Stomach (tissue), 9 donors: Measurements from ENCODE around the gene HACL1. TPM values are rescaled to one million over a fixed set of nuclear protein-coding genes. Genes with fewer than 3 reads are reported as not detected.

Source experiments
- DNase-seq, 2 donors: peaks; one replicate each; pipeline versions ENCODE4 v3.0.0 to v3.0.0-alpha.2; 2013 to 2019
- H3K27ac ChIP-seq, 5 donors: fragments of 200-600 bp in 4 of 5; sonication (generic) in 4 of 5; one replicate each; pipeline ENCODE4 v1.5.1; 2013 to 2019; ENCODE audit warnings: mild to moderate bottlenecking in 1 of 5, moderate library complexity in 1 of 5
- H3K27me3 ChIP-seq, 3 donors: fragments of 200-600 bp; sonication (generic); one replicate each; pipeline ENCODE4 v1.5.1; 2017 to 2019; ENCODE audit warnings: mixed run types in 1 of 3
- H3K36me3 ChIP-seq, 4 donors: fragments of 200-600 bp; sonication (generic); 1 replicate in 3 of 4; 2 replicates in 1 of 4; pipeline ENCODE4 v1.5.1; 2016 to 2019
- H3K4me1 ChIP-seq, 4 donors: fragments of 200-600 bp; sonication (generic); one replicate each; pipeline ENCODE4 v1.5.1; 2016 to 2019
- H3K4me3 ChIP-seq, 4 donors: fragments of 200-600 bp; sonication (generic) in 3 of 4; one replicate each; pipeline ENCODE4 v1.5.1; 2016 to 2019; ENCODE audit warnings: mild to moderate bottlenecking in 1 of 4
- H3K9me3 ChIP-seq, 4 donors: fragments of 200-600 bp; sonication (generic); one replicate each; pipeline ENCODE4 v1.5.1; 2016 to 2019
- CTCF ChIP-seq, 7 experiments: fragments of 450-650 bp in 4 of 7; fragments of 200-600 bp in 3 of 7; sonication (generic) in 3 of 7; IDR thresholded peaks; one replicate each; pipeline ENCODE4 v1.5.1; 2016 to 2019; ENCODE audit warnings: antibody characterized with exemption in 7 of 7, control low read depth in 2 of 7, mild to moderate bottlenecking in 1 of 7
- EP300 ChIP-seq: sonication (generic); formaldehyde crosslinking; IDR thresholded peaks from one replicate; pipeline ENCODE4 v1.6.1; 2017; ENCODE audit warnings: antibody characterized with exemption
- POLR2A ChIP-seq, 4 donors: fragments of 450-650 bp; IDR thresholded peaks; one replicate each; pipeline ENCODE4 v1.6.1; 2016; ENCODE audit warnings: antibody characterized with exemption in 4 of 4, control low read depth in 2 of 4, mild to moderate bottlenecking in 1 of 4, moderate library complexity in 1 of 4
- POLR2AphosphoS5 ChIP-seq, 3 donors: sonication (generic); formaldehyde crosslinking; IDR thresholded peaks; one replicate each; pipeline ENCODE4 v1.6.1; 2016; ENCODE audit warnings: antibody characterized with exemption in 3 of 3
- WGBS, 5 donors: extraction: QIAGEN DNeasy Blood & Tissue Kit in 3 of 5; methylation state at CpG; one replicate each; pipeline versions ENCODE4 v1.1.5 to v1.1.7; 2013 to 2018; 5-methylcytosine and 5-hydroxymethylcytosine counted together
- intact Hi-C: fragments of 100-400 bp; cut with DNase I; formaldehyde crosslinking; loops from one replicate; pipeline ENCODE4 v1.15.1; 2023; ENCODE audit warnings: low total_unique reads
- polyA plus RNA-seq, 3 donors: library from polyadenylated mRNA; stranded (reverse); fragments of 200-250 nt; gene quantifications; one replicate each; pipeline ENCODE4 v1.2.3, GENCODE V29; 2013
- total RNA-seq, 5 donors: library from RNA; depleted of rRNA; stranded (reverse); fragments of >200 nt; gene quantifications; one replicate each; pipeline versions ENCODE4 v1.1.0 to v1.2.3, GENCODE V29; 2014 to 2016
- donor health status: healthy with polysubstance abuse.
- donor health status: Bipolar disorder and iron deficiency.
- donor health status: healthy.

Gene HACL1
- total and polyA plus RNA-seq, 8 donors = 13.9 to 46.7 (median 21.0) TPM

GRCh38 chr3:15542614-15543013 lies 58.8 kb downstream of the HACL1 start:
- TF ChIP-seq EP300 (no peak), POLR2AphosphoS5 (IDR thresholded peaks at IDR 0.05) (no peak), POLR2A (IDR thresholded peaks at IDR 0.05) (no peak), CTCF (IDR thresholded peaks at IDR 0.05) (no peak)
- Histone ChIP-seq H3K4me3 (no peak overlapping the region), H3K27me3 (no peaks in the 10 kb centered on the region), H3K36me3 (no peaks in the 10 kb centered on the region), H3K27ac (no peak overlapping the region), H3K9me3 (no peaks in the 10 kb centered on the region), H3K4me1 (peaks cover 0 to 5% (median 0%) of the 10 kb centered on the region in 4 donors)
- WGBS, 5 donors = 42 to 67% (median 52%) methylated on average over 5 of the region's 5 CpGs
- intact Hi-C loops = no loop called here
- DNase-seq = peak in 1 of 2 donors; percentile 28

- 88 to 98% (median 95%) methylated on average over 4 of the region's 4 CpGs for WGBS, 5 donors
- H3K27me3 ChIP-seq = no peaks in the 10 kb centered on the region
- TF ChIP-seq POLR2A (IDR thresholded peaks at IDR 0.05) (no peak), POLR2AphosphoS5 (IDR thresholded peaks at IDR 0.05) (no peak)
- H3K4me1 ChIP-seq = peaks cover 0 to 5% (median 0%) of the 10 kb centered on the region in 4 donors
- DNase-seq = no peak
- H3K27ac ChIP-seq = no peak overlapping the region
- H3K9me3 ChIP-seq = no peaks in the 10 kb centered on the region
- peaks cover 0 to 2% (median 0%) of the 10 kb centered on the region in 4 donors for H3K36me3 ChIP-seq
- no peak overlapping the region for H3K4me3 ChIP-seq
- intact Hi-C loops = no loop called here
Observed at GRCh38 chr3:15541371-15541770, 60.0 kb downstream of the HACL1 start.

GRCh38 chr3:15539066-15539465 lies 62.3 kb downstream of the HACL1 start:
- no peak for TF ChIP-seq EP300
- TF ChIP-seq CTCF (IDR thresholded peaks at IDR 0.05) = no peak
- no peak for TF ChIP-seq POLR2AphosphoS5 (IDR thresholded peaks at IDR 0.05)

GRCh38 chr3:15538345-15538744 lies 63.0 kb downstream of the HACL1 start:
- H3K27ac ChIP-seq = no peak overlapping the region
- H3K9me3 ChIP-seq = no peaks in the 10 kb centered on the region
- no peak overlapping the region for H3K4me3 ChIP-seq
- 88 to 95% (median 91%) methylated on average over 2 of the region's 2 CpGs for WGBS, 5 donors
- peaks cover 0 to 5% (median 0%) of the 10 kb centered on the region in 4 donors for H3K4me1 ChIP-seq
- H3K36me3 ChIP-seq = peaks cover 0 to 14% (median 0%) of the 10 kb centered on the region in 4 donors
- no peak for DNase-seq
- intact Hi-C loops = no loop called here
- no peaks in the 10 kb centered on the region for H3K27me3 ChIP-seq
- no peak for TF ChIP-seq CTCF (IDR thresholded peaks at IDR 0.05)
- TF ChIP-seq POLR2A (IDR thresholded peaks at IDR 0.05) = no peak
- no peak for TF ChIP-seq POLR2AphosphoS5 (IDR thresholded peaks at IDR 0.05)
- TF ChIP-seq EP300 = no peak

More at GRCh38 chr3:15539066-15539465, 62.3 kb downstream of the HACL1 start:
- Histone ChIP-seq H3K4me3 (no peak overlapping the region), H3K9me3 (no peaks in the 10 kb centered on the region), H3K27ac (no peak overlapping the region), H3K4me1 (peaks cover 0 to 5% (median 0%) of the 10 kb centered on the region in 4 donors), H3K27me3 (no peaks in the 10 kb centered on the region), H3K36me3 (peaks cover 0 to 11% (median 0%) of the 10 kb centered on the region in 4 donors)
- DNase-seq = no peak
- WGBS, 5 donors = 86 to 100% (median 88%) methylated on average over 1 of the region's 1 CpG
- intact Hi-C loops = no loop called here

- DNase-seq = no peak
- Histone ChIP-seq H3K4me1 (no peaks in the 10 kb centered on the region), H3K4me3 (no peak overlapping the region), H3K27me3 (no peaks in the 10 kb centered on the region), H3K27ac (peak overlapping the region in 1 of 5 donors; percentile 21), H3K9me3 (no peaks in the 10 kb centered on the region), H3K36me3 (peaks cover 0 to 14% (median 0%) of the 10 kb centered on the region in 4 donors)
- intact Hi-C loops = no loop called here
- no peak for TF ChIP-seq POLR2AphosphoS5 (IDR thresholded peaks at IDR 0.05)
- no peak for TF ChIP-seq CTCF (IDR thresholded peaks at IDR 0.05)
- TF ChIP-seq EP300 = no peak
- no peak for TF ChIP-seq POLR2A (IDR thresholded peaks at IDR 0.05)
- 19 to 44% (median 22%) methylated on average over 2 of the region's 2 CpGs for WGBS, 5 donors
Observed at GRCh38 chr3:15536856-15537255, 64.5 kb downstream of the HACL1 start.
